HepG2 (cell line): Measurements from ENCODE around the gene SUN5. TPM values are rescaled to one million over a fixed set of nuclear protein-coding genes. Genes with fewer than 3 reads are reported as not detected.

ENCODE experiments used
- CREB1 ChIP-seq, 2 experiments: fragments of 450-650 bp in 1 of 2; IDR thresholded peaks; 2 replicates each; pipeline ENCODE4 v1.6.1; 2016 to 2017; ENCODE audit warnings: control low read depth in 1 of 2, mild to moderate bottlenecking in 1 of 2, missing compliant biosample characterization in 1 of 2, missing genetic modification characterization in 1 of 2
- GABPA ChIP-seq, 2 experiments: IDR thresholded peaks; 2 replicates each; pipeline ENCODE4 v1.6.1; 2011 to 2016; ENCODE audit warnings: low read depth in 2 of 2, low read length in 1 of 2, missing biosample characterization in 1 of 2, missing genetic modification characterization in 1 of 2
- GFI1 ChIP-seq: sonication (generic); formaldehyde crosslinking; IDR thresholded peaks from 2 replicates; pipeline ENCODE4 v1.5.0; 2020; ENCODE audit warnings: missing genetic modification reagents, mild to moderate bottlenecking, borderline replicate concordance
- GTF3A ChIP-seq: sonication (generic); formaldehyde crosslinking; conservative IDR thresholded peaks from 2 replicates; pipeline ENCODE4 v1.4.0; 2020; ENCODE audit warnings: mild to moderate bottlenecking, missing genetic modification reagents
- HDAC1 ChIP-seq: sonication (generic); formaldehyde crosslinking; IDR thresholded peaks from 2 replicates; pipeline ENCODE4 v1.5.1; 2020; ENCODE audit warnings: mild to moderate bottlenecking, missing genetic modification reagents
- HNRNPH1 ChIP-seq: fragments of 200-400 bp; formaldehyde crosslinking; optimal IDR thresholded peaks from 2 replicates; pipeline ENCODE3; 2017; ENCODE audit warnings: mild to moderate bottlenecking, low read depth, low read length
- KDM5B ChIP-seq: sonication (generic); formaldehyde crosslinking; IDR thresholded peaks from 2 replicates; pipeline ENCODE4 v1.4.0; 2020; ENCODE audit warnings: missing genetic modification reagents, mild to moderate bottlenecking, borderline replicate concordance
- KMT2B ChIP-seq: IDR thresholded peaks from 2 replicates; pipeline ENCODE4 v1.6.1; 2016; ENCODE audit warnings: missing genetic modification reagents, missing compliant biosample characterization
- MXD4 ChIP-seq: IDR thresholded peaks from 2 replicates; pipeline ENCODE4 v1.6.1; 2016; ENCODE audit warnings: mild to moderate bottlenecking, missing biosample characterization, missing genetic modification reagents
- NR2F1 ChIP-seq, 2 experiments: fragments of 450-650 bp in 1 of 2; formaldehyde crosslinking in 1 of 2; IDR thresholded peaks; 2 replicates each; pipeline versions ENCODE4 v1.5.0 to v1.6.1; 2016 to 2020; ENCODE audit warnings: mild to moderate bottlenecking in 1 of 2, missing compliant biosample characterization in 1 of 2, missing genetic modification reagents in 1 of 2, moderate library complexity in 1 of 2
- POLR2AphosphoS5 ChIP-seq: IDR thresholded peaks from 2 replicates; pipeline ENCODE4 v1.6.1; 2012; ENCODE audit warnings: low read depth, low read length
- RELA ChIP-seq: sonication (generic); formaldehyde crosslinking; IDR thresholded peaks from 2 replicates; pipeline ENCODE4 v1.4.0; 2020; ENCODE audit warnings: missing genetic modification reagents
- SIX1 ChIP-seq: sonication (generic); formaldehyde crosslinking; IDR thresholded peaks from 2 replicates; pipeline ENCODE4 v1.4.0; 2020; ENCODE audit warnings: missing genetic modification reagents, borderline replicate concordance
- SMARCE1 ChIP-seq: fragments of 450-650 bp; IDR thresholded peaks from 2 replicates; pipeline ENCODE4 v1.6.1; 2017; ENCODE audit warnings: borderline replicate concordance
- SP1 ChIP-seq, 2 experiments: fragments of 450-650 bp in 1 of 2; sonication (generic) in 1 of 2; formaldehyde crosslinking in 1 of 2; IDR thresholded peaks; 2 replicates each; pipeline versions ENCODE4 v1.4.0 to v1.6.1; 2016 to 2020; ENCODE audit warnings: missing genetic modification reagents in 1 of 2
- TAF15 ChIP-seq: fragments of 200-400 bp; formaldehyde crosslinking; IDR thresholded peaks from one replicate; pipeline ENCODE4 v1.6.1; 2018; ENCODE audit warnings: mild to moderate bottlenecking, low read depth, low read length; ENCODE audit not compliant: poor library complexity, severe bottlenecking
- TARDBP ChIP-seq: sonication (generic); formaldehyde crosslinking; IDR thresholded peaks from 2 replicates; pipeline ENCODE4 v1.8.0; 2022; ENCODE audit warnings: mild to moderate bottlenecking, missing genetic modification reagents
- TOE1 ChIP-seq: sonication (generic); formaldehyde crosslinking; IDR thresholded peaks from 2 replicates; pipeline ENCODE4 v1.4.0; 2020; ENCODE audit warnings: mild to moderate bottlenecking, missing genetic modification reagents
- ZMYM4 ChIP-seq: sonication (generic); formaldehyde crosslinking; IDR thresholded peaks from 2 replicates; pipeline ENCODE4 v1.8.1; 2023; ENCODE audit warnings: mild to moderate bottlenecking, missing genetic modification reagents
- ZNF10 ChIP-seq: sonication (generic); formaldehyde crosslinking; IDR thresholded peaks from 2 replicates; pipeline ENCODE4 v1.4.0; 2020; ENCODE audit warnings: mild to moderate bottlenecking, low read depth, missing genetic modification reagents, borderline replicate concordance
- ZNF30 ChIP-seq: sonication (generic); formaldehyde crosslinking; IDR thresholded peaks from 2 replicates; pipeline ENCODE4 v1.5.0; 2020; ENCODE audit warnings: mild to moderate bottlenecking, missing genetic modification reagents
- ZNF674 ChIP-seq: sonication (generic); formaldehyde crosslinking; IDR thresholded peaks from 2 replicates; pipeline ENCODE4 v1.5.0; 2020; ENCODE audit warnings: low read depth, mild to moderate bottlenecking, missing genetic modification reagents
- ZNF761 ChIP-seq: sonication (generic); formaldehyde crosslinking; conservative IDR thresholded peaks from 2 replicates; pipeline ENCODE4 v1.4.0; 2020; ENCODE audit warnings: mild to moderate bottlenecking, missing genetic modification reagents
- polyA plus RNA-seq, 8 experiments: library from polyadenylated mRNA; depleted of rRNA in 3 of 8; stranded (reverse) in 7 of 8; unstranded in 1 of 8; fragments of >200 nt; fragmentation: Illumina TruSeq in 4 of 8; extraction: Trizol in 4 of 8; gene quantifications; 2 replicates each; pipeline versions ENCODE4 v1.2.1 to v1.2.3, GENCODE V29; 2011 to 2016; ENCODE audit warnings: low read depth in 4 of 8, missing spikeins in 1 of 8, mixed read lengths in 1 of 8; ENCODE audit not compliant: insufficient read depth in 1 of 8
- total RNA-seq, 5 experiments: library from RNA; depleted of rRNA; stranded (reverse); fragments of >200 nt; fragmentation: Illumina TruSeq; extraction: Trizol; gene quantifications; 2 replicates each; pipeline ENCODE4 v1.2.3, GENCODE V29; 2016; ENCODE audit warnings: low read depth in 1 of 5
- TF ChIP-seq, protein P1 (sequence below): sonication (generic); formaldehyde crosslinking; IDR thresholded peaks from 2 replicates; pipeline ENCODE4 v1.4.0; 2020; ENCODE audit warnings: missing genetic modification reagents
- TF ChIP-seq, protein P2 (sequence below): sonication (generic); formaldehyde crosslinking; conservative IDR thresholded peaks from 2 replicates; pipeline ENCODE4 v1.8.0; 2022; ENCODE audit warnings: missing genetic modification reagents
- TF ChIP-seq, protein P3 (sequence below): sonication (generic); formaldehyde crosslinking; IDR thresholded peaks from 2 replicates; pipeline ENCODE4 v1.5.0; 2020; ENCODE audit warnings: missing genetic modification reagents, mild to moderate bottlenecking, borderline replicate concordance

The SUN5 gene
- total and polyA plus RNA-seq, 2 of the 13 experiments (the other 11 are each of a cell fraction or from before 2014, with no cell fraction given): not detected

DNA sequence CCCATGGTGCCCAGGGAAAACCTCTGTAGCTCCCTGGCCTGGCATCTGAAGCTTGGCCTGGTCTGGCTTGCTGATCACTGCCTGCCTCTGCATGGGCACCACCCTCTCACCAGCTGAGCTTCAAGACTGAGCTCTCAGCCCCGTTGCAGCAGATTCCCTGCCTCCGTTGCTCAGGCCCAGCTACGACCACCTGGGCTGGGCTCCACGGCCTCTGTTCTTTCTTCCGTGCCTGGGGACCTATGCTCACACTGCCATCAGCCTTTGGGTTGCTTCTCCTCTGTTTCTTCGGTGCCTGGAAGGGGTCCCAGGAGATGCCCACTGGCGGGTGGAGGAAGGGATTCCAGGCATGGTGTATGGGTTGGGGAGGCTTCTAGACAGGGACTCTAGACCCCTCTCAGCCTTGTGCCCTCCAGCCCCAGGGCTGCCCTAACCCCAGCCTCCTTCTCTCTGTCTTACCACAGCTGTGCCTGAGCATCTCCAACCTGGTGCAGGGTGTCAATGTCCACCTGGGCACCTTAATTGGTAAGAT lies 12.4 kb upstream of the SUN5 start (continued):
- TF ChIP-seq, protein P1, sequence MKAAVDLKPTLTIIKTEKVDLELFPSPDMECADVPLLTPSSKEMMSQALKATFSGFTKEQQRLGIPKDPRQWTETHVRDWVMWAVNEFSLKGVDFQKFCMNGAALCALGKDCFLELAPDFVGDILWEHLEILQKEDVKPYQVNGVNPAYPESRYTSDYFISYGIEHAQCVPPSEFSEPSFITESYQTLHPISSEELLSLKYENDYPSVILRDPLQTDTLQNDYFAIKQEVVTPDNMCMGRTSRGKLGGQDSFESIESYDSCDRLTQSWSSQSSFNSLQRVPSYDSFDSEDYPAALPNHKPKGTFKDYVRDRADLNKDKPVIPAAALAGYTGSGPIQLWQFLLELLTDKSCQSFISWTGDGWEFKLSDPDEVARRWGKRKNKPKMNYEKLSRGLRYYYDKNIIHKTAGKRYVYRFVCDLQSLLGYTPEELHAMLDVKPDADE: no peak
- TF ChIP-seq ZNF30 (CRISPR knock-in tag) (no peak), TAF15 (no peak), ZNF10 (no peak), GFI1 (CRISPR knock-in tag) (no peak), MXD4 (no peak), ZNF674 (CRISPR knock-in tag) (no peak), GTF3A (CRISPR knock-in tag) (no peak), KMT2B (CRISPR knock-in tag) (no peak), ZMYM4 (CRISPR knock-in tag) (no peak), SIX1 (no peak), HDAC1 (no peak), HNRNPH1 (peak; percentile 29), GABPA (IDR thresholded peaks at IDR 0.05; ENCODE audit: low read depth, low read length) (no peak), GABPA (CRISPR knock-in tag; IDR thresholded peaks at IDR 0.05; ENCODE audit: low read depth) (no peak), RELA (CRISPR knock-in tag) (no peak), CREB1 (IDR thresholded peaks at IDR 0.05) (no peak), CREB1 (CRISPR knock-in tag; IDR thresholded peaks at IDR 0.05) (no peak), TARDBP (peak; percentile 37; the same call in 1 of the 2 replicates), ZNF761 (CRISPR knock-in tag) (no peak), SMARCE1 (no peak), SP1 (IDR thresholded peaks at IDR 0.05) (no peak), SP1 (CRISPR knock-in tag; IDR thresholded peaks at IDR 0.05) (no peak), NR2F1 (CRISPR knock-in tag; IDR thresholded peaks at IDR 0.05) (no peak), POLR2AphosphoS5 (peak; percentile 37), KDM5B (CRISPR knock-in tag) (no peak), TOE1 (no peak)
- TF ChIP-seq, protein P2, sequence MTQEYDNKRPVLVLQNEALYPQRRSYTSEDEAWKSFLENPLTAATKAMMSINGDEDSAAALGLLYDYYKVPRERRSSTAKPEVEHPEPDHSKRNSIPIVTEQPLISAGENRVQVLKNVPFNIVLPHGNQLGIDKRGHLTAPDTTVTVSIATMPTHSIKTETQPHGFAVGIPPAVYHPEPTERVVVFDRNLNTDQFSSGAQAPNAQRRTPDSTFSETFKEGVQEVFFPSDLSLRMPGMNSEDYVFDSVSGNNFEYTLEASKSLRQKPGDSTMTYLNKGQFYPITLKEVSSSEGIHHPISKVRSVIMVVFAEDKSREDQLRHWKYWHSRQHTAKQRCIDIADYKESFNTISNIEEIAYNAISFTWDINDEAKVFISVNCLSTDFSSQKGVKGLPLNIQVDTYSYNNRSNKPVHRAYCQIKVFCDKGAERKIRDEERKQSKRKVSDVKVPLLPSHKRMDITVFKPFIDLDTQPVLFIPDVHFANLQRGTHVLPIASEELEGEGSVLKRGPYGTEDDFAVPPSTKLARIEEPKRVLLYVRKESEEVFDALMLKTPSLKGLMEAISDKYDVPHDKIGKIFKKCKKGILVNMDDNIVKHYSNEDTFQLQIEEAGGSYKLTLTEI (CRISPR knock-in tag): no peak
- TF ChIP-seq, protein P3, sequence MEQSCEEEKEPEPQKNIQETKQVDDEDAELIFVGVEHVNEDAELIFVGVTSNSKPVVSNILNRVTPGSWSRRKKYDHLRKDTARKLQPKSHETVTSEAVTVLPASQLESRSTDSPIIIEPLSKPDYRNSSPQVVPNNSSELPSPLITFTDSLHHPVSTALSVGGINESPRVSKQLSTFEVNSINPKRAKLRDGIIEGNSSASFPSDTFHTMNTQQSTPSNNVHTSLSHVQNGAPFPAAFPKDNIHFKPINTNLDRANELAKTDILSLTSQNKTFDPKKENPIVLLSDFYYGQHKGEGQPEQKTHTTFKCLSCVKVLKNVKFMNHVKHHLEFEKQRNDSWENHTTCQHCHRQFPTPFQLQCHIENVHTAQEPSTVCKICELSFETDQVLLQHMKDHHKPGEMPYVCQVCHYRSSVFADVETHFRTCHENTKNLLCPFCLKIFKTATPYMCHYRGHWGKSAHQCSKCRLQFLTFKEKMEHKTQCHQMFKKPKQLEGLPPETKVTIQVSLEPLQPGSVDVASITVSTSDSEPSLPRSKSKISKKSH (CRISPR knock-in tag): no peak
